Mesenchymal stem cell (in vitro differentiated cells and primary cell): Measurements from ENCODE around the gene CDH4.
A peak's percentile ranks its signal among the peaks of the same experiment; 100 is the strongest.

Experiments used
- DNase-seq: peaks from one replicate; pipeline ENCODE4 v3.0.0-alpha.2; 2013
- H2AFZ ChIP-seq: one replicate; pipeline ENCODE4 v1.6.1; 2013; ENCODE audit warnings: low read depth, mild to moderate bottlenecking, control low read depth, inconsistent platforms, low read length, moderate library complexity
- H2AK5ac ChIP-seq: 2 replicates; pipeline ENCODE4 v1.6.1; 2013; ENCODE audit warnings: low read length, moderate library complexity, mild to moderate bottlenecking, inconsistent platforms; ENCODE audit not compliant: severe bottlenecking
- H2BK120ac ChIP-seq: one replicate; pipeline ENCODE4 v1.6.1; 2013; ENCODE audit warnings: low read depth, mild to moderate bottlenecking, inconsistent platforms, low read length, moderate library complexity
- H2BK12ac ChIP-seq, 2 experiments: one replicate each; pipeline ENCODE4 v1.6.1; 2013; ENCODE audit warnings: inconsistent platforms in 2 of 2, low read length in 2 of 2, mild to moderate bottlenecking in 2 of 2, moderate library complexity in 2 of 2, control low read depth in 1 of 2
- H2BK15ac ChIP-seq: one replicate; pipeline ENCODE4 v1.6.1; 2013; ENCODE audit warnings: mild to moderate bottlenecking, low read depth, inconsistent platforms; ENCODE audit not compliant: poor library complexity, severe bottlenecking
- H2BK5ac ChIP-seq: 2 replicates; pipeline ENCODE4 v1.6.1; 2013; ENCODE audit warnings: low read depth, mild to moderate bottlenecking, low read length, control low read depth, inconsistent platforms; ENCODE audit not compliant: poor library complexity, severe bottlenecking
- H3K14ac ChIP-seq, 2 experiments: one replicate each; pipeline ENCODE4 v1.6.1; 2013; ENCODE audit warnings: inconsistent platforms in 2 of 2, low read length in 2 of 2, control low read depth in 1 of 2, mild to moderate bottlenecking in 1 of 2, moderate library complexity in 1 of 2
- H3K18ac ChIP-seq, 2 experiments: one replicate each; pipeline ENCODE4 v1.6.1; 2013; ENCODE audit warnings: inconsistent platforms in 2 of 2, low read length in 2 of 2, control low read depth in 1 of 2, low read depth in 1 of 2, mild to moderate bottlenecking in 1 of 2
- H3K23ac ChIP-seq, 2 experiments: one replicate each; pipeline ENCODE4 v1.6.1; 2013; ENCODE audit warnings: inconsistent platforms in 2 of 2, low read length in 2 of 2, mild to moderate bottlenecking in 2 of 2, moderate library complexity in 2 of 2, control low read depth in 1 of 2
- H3K27ac ChIP-seq: 2 replicates; pipeline ENCODE4 v1.5.1; 2013; ENCODE audit warnings: mild to moderate bottlenecking, moderate library complexity, low read length, control low read depth, inconsistent platforms; ENCODE audit not compliant: poor library complexity, severe bottlenecking
- H3K27me3 ChIP-seq, 2 experiments: 2 replicates each; pipeline versions ENCODE4 v1.6.1 to v1.7.0; 2013; ENCODE audit warnings: low read length in 2 of 2, mild to moderate bottlenecking in 2 of 2, moderate library complexity in 2 of 2, control low read depth in 1 of 2, inconsistent platforms in 1 of 2; ENCODE audit not compliant: control insufficient read depth in 1 of 2, insufficient read depth in 1 of 2
- H3K36me3 ChIP-seq, 2 experiments: 2 replicates each; pipeline versions ENCODE4 v1.6.1 to v1.7.0; 2013; ENCODE audit warnings: low read length in 2 of 2, control low read depth in 1 of 2, inconsistent platforms in 1 of 2, low read depth in 1 of 2, mild to moderate bottlenecking in 1 of 2; ENCODE audit not compliant: insufficient read depth in 2 of 2, control insufficient read depth in 1 of 2
- H3K4ac ChIP-seq, 2 experiments: one replicate each; pipeline ENCODE4 v1.6.1; 2013; ENCODE audit warnings: inconsistent platforms in 2 of 2, low read length in 2 of 2, mild to moderate bottlenecking in 2 of 2, moderate library complexity in 2 of 2, control low read depth in 1 of 2, low read depth in 1 of 2
- H3K4me1 ChIP-seq: 2 replicates; pipeline ENCODE4 v1.6.1; 2013; ENCODE audit warnings: low read depth, low read length, control low read depth; ENCODE audit not compliant: control insufficient read depth, insufficient read depth
- H3K4me2 ChIP-seq: 2 replicates; pipeline ENCODE4 v1.6.1; 2013; ENCODE audit warnings: low read length, mild to moderate bottlenecking, inconsistent platforms; ENCODE audit not compliant: poor library complexity, severe bottlenecking
- H3K4me3 ChIP-seq, 2 experiments: 2 replicates each; pipeline versions ENCODE4 v1.5.1 to v1.7.0; 2013; ENCODE audit warnings: low read length in 2 of 2, mild to moderate bottlenecking in 2 of 2, control low read depth in 1 of 2, low read depth in 1 of 2; ENCODE audit not compliant: insufficient read depth in 1 of 2
- H3K79me1 ChIP-seq: replicated peaks from 2 replicates; pipeline ENCODE4 v1.6.1; 2013; ENCODE audit warnings: mild to moderate bottlenecking, control low read depth, low read length, inconsistent platforms; ENCODE audit not compliant: poor library complexity, severe bottlenecking
- H3K9ac ChIP-seq: 2 replicates; pipeline ENCODE4 v1.7.0; 2013; ENCODE audit warnings: mild to moderate bottlenecking, low read length, moderate library complexity
- H3K9me3 ChIP-seq: 2 replicates; pipeline ENCODE4 v1.7.0; 2013; ENCODE audit warnings: mild to moderate bottlenecking, low read length; ENCODE audit not compliant: control insufficient read depth
- H4K8ac ChIP-seq: one replicate; pipeline ENCODE4 v1.6.1; 2013; ENCODE audit warnings: inconsistent platforms, mild to moderate bottlenecking, low read length, moderate library complexity
- H4K91ac ChIP-seq: one replicate; pipeline ENCODE4 v1.6.1; 2013; ENCODE audit warnings: mild to moderate bottlenecking, low read length, inconsistent platforms
- WGBS: methylation state at CpG from one replicate; pipeline ENCODE4 v1.1.7; 2013; ENCODE audit warnings: mixed read lengths; 5-methylcytosine and 5-hydroxymethylcytosine counted together

Gene CDH4

GRCh38 chr20:61665528-61666470, 413.7 kb downstream of the CDH4 start:
- Histone ChIP-seq H2BK120ac (no peak overlapping the region), H2BK5ac (no peak overlapping the region), H3K4me3 (no peak overlapping the region), H3K14ac (no peak overlapping the region), H3K4me2 (no peak overlapping the region), H2AFZ (peak overlapping the region; percentile 19), H2BK12ac (no peak overlapping the region), H3K4ac (no peak overlapping the region), H3K18ac (no peak overlapping the region), H3K4me1 (no peaks in the 10 kb centered on the region), H2AK5ac (no peak overlapping the region), H3K23ac (no peak overlapping the region), H3K9ac (no peak overlapping the region), H3K27me3 (peaks cover 0 to 3% of the 10 kb centered on the region in 2 experiments), H4K91ac (no peak overlapping the region), H3K36me3 (peaks cover 0 to 3% of the 10 kb centered on the region in 2 experiments), H3K79me1 (no peaks in the 10 kb centered on the region), H3K9me3 (peaks cover 4% of the 10 kb centered on the region), H2BK15ac (no peak overlapping the region), H4K8ac (no peak overlapping the region), H3K27ac (no peak overlapping the region)
- no peak for DNase-seq
- 87% methylated on average over 32 of the region's 32 CpGs for WGBS

- no peak overlapping the region for H3K23ac ChIP-seq
- no peak overlapping the region for H3K9ac ChIP-seq
- no peak overlapping the region for H4K8ac ChIP-seq
- peaks cover 0 to 3% of the 10 kb centered on the region in 2 experiments for H3K27me3 ChIP-seq
- no peak overlapping the region for H2BK120ac ChIP-seq
- no peak for DNase-seq
- no peak overlapping the region for H2BK5ac ChIP-seq
- no peak overlapping the region for H4K91ac ChIP-seq
- no peaks in the 10 kb centered on the region for H3K4me1 ChIP-seq
- peaks cover 4% of the 10 kb centered on the region for H3K9me3 ChIP-seq
- H3K18ac ChIP-seq: no peak overlapping the region
- H2BK15ac ChIP-seq: no peak overlapping the region
- H3K27ac ChIP-seq: no peak overlapping the region
- no peak overlapping the region for H2BK12ac ChIP-seq
- no peak overlapping the region for H3K4ac ChIP-seq
- no peak overlapping the region for H3K4me3 ChIP-seq
- H3K79me1 ChIP-seq: no peaks in the 10 kb centered on the region
- H3K14ac ChIP-seq: no peak overlapping the region
- 97% methylated on average over 9 of the region's 9 CpGs for WGBS
- no peak overlapping the region for H2AK5ac ChIP-seq
- peak overlapping the region; percentile 19 for H2AFZ ChIP-seq
- H3K4me2 ChIP-seq: no peak overlapping the region
- H3K36me3 ChIP-seq: peaks cover 0 to 3% of the 10 kb centered on the region in 2 experiments
Measured at GRCh38 chr20:61666471-61666832, 414.4 kb downstream of the CDH4 start.

GRCh38 chr20:61667056-61667792, 415.2 kb downstream of the CDH4 start:
- no peak for DNase-seq
- Histone ChIP-seq H3K79me1 (no peaks in the 10 kb centered on the region), H3K14ac (no peak overlapping the region), H3K4ac (no peak overlapping the region), H2BK12ac (no peak overlapping the region), H3K23ac (no peak overlapping the region), H2BK120ac (no peak overlapping the region), H4K91ac (no peak overlapping the region), H3K4me3 (no peak overlapping the region), H2BK15ac (no peak overlapping the region), H4K8ac (no peak overlapping the region), H2AFZ (no peak overlapping the region), H3K9me3 (peaks cover 4% of the 10 kb centered on the region), H3K27ac (no peak overlapping the region), H3K27me3 (no peaks in the 10 kb centered on the region), H2AK5ac (no peak overlapping the region), H3K9ac (no peak overlapping the region), H3K18ac (no peak overlapping the region), H3K4me1 (no peaks in the 10 kb centered on the region), H3K4me2 (no peak overlapping the region), H3K36me3 (peaks cover 0 to 3% of the 10 kb centered on the region in 2 experiments), H2BK5ac (no peak overlapping the region)
- WGBS: 90% methylated on average over 20 of the region's 20 CpGs

- H3K23ac ChIP-seq: no peak overlapping the region
- no peak overlapping the region for H3K4me3 ChIP-seq
- H2BK5ac ChIP-seq: no peak overlapping the region
- no peak overlapping the region for H3K18ac ChIP-seq
- 84% methylated on average over 9 of the region's 9 CpGs for WGBS
- no peak overlapping the region for H2BK15ac ChIP-seq
- H4K8ac ChIP-seq: no peak overlapping the region
- no peak overlapping the region for H3K4ac ChIP-seq
- DNase-seq: no peak
- no peaks in the 10 kb centered on the region for H3K4me1 ChIP-seq
- no peak overlapping the region for H2AK5ac ChIP-seq
- no peak overlapping the region for H2BK120ac ChIP-seq
- H3K36me3 ChIP-seq: peaks cover 0 to 3% of the 10 kb centered on the region in 2 experiments
- H2BK12ac ChIP-seq: no peak overlapping the region
- no peak overlapping the region for H3K27ac ChIP-seq
- no peak overlapping the region for H3K9ac ChIP-seq
- no peaks in the 10 kb centered on the region for H3K27me3 ChIP-seq
- peaks cover 4% of the 10 kb centered on the region for H3K9me3 ChIP-seq
- H4K91ac ChIP-seq: no peak overlapping the region
- H2AFZ ChIP-seq: no peak overlapping the region
- H3K14ac ChIP-seq: peak overlapping the region in 1 of 2 experiments; percentile 58
- no peaks in the 10 kb centered on the region for H3K79me1 ChIP-seq
- H3K4me2 ChIP-seq: no peak overlapping the region
Measured at GRCh38 chr20:61668065-61668650, 416.1 kb downstream of the CDH4 start.
